ENCODE data around the gene FMN1. TPM values are rescaled to one million over a fixed set of nuclear protein-coding genes. Genes with fewer than 3 reads are reported as not detected.

FMN1 gene
- total RNA-seq, 4 donors from 2014 or later = 32.6 to 102 (median 63.0) TPM

DNA sequence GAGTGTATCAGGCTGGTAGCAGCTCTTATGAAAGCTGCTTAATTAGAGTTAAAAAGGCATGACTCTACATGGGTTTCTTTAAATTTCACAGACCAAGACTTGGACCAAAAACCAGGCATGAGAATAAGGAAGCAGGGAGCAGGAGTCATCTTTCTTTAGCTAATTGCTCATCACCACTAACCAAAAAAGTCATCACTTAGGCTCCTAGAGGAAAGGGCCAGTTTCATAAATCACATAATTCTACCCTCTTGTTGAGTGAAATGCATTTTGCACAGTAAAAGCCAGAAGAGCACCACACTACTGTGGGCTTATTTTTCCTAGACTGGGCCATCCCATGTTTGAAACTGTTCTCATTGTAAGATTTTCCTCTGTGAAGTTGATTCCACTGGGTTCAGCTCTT lies 301.1 kb downstream of the FMN1 start:
- H3K36me3 ChIP-seq = peaks cover 0 to 9% (median 3%) of the 10 kb centered on the region in 4 donors
- in situ Hi-C loops (cut with MboI; ENCODE audit: low pct_ligation_motif_present in 1 of 4, low pct_unique_long_range_greater_than_20kb in 1 of 4, low sequenced_read_pairs in 3 of 4) = no loop called here
- H3K4me3 ChIP-seq = no peak overlapping the region
- H3K4me1 ChIP-seq = no peaks in the 10 kb centered on the region
- no peak for DNase-seq
- no peaks in the 10 kb centered on the region for H3K27me3 ChIP-seq
- H3K9me3 ChIP-seq = peaks cover 0 to 4% of the 10 kb centered on the region in 2 donors
- TF ChIP-seq POLR2A (IDR thresholded peaks at IDR 0.05) (no peak), EP300 (IDR thresholded peaks at IDR 0.05; ENCODE audit: low read depth) (no peak), POLR2AphosphoS5 (IDR thresholded peaks at IDR 0.05) (no peak)
- TF ChIP-seq, protein P1, sequence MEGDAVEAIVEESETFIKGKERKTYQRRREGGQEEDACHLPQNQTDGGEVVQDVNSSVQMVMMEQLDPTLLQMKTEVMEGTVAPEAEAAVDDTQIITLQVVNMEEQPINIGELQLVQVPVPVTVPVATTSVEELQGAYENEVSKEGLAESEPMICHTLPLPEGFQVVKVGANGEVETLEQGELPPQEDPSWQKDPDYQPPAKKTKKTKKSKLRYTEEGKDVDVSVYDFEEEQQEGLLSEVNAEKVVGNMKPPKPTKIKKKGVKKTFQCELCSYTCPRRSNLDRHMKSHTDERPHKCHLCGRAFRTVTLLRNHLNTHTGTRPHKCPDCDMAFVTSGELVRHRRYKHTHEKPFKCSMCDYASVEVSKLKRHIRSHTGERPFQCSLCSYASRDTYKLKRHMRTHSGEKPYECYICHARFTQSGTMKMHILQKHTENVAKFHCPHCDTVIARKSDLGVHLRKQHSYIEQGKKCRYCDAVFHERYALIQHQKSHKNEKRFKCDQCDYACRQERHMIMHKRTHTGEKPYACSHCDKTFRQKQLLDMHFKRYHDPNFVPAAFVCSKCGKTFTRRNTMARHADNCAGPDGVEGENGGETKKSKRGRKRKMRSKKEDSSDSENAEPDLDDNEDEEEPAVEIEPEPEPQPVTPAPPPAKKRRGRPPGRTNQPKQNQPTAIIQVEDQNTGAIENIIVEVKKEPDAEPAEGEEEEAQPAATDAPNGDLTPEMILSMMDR (IDR thresholded peaks at IDR 0.05) = no peak
- H3K27ac ChIP-seq = no peak overlapping the region
- intact Hi-C loops (cut with DNase I; ENCODE audit: low total_unique reads) = no loop called here

DNA sequence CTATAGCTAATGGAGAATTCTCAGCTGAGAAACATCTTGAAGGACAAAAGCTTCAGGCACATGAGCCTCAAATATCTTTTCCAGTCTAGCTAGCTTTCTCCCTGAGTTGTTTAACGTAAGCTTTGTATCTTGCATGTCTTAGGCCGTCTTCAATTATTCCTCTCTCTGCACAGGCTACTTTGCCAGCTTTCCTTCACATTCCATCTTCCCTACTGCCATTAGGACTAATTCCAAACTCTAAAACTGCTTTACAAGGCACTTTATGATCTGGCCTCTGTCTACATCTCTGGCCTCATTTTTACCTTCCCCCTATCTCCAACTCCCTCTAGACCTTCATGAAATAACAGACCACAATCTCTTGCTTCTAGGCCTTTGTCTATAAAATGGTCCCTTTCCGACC lies 305.3 kb downstream of the FMN1 start:
- in situ Hi-C loops (cut with MboI; ENCODE audit: low pct_ligation_motif_present in 1 of 4, low pct_unique_long_range_greater_than_20kb in 1 of 4, low sequenced_read_pairs in 3 of 4) = no loop called here
- Histone ChIP-seq H3K27me3 (no peaks in the 10 kb centered on the region), H3K4me3 (no peak overlapping the region), H3K4me1 (peaks cover 0 to 15% (median 2%) of the 10 kb centered on the region in 4 donors), H3K36me3 (peaks cover 0 to 9% (median 3%) of the 10 kb centered on the region in 4 donors), H3K9me3 (peaks cover 0 to 4% of the 10 kb centered on the region in 2 donors), H3K27ac (peak overlapping the region in 2 of 4 donors; percentile 20 to 25)
- no peak for TF ChIP-seq POLR2AphosphoS5 (IDR thresholded peaks at IDR 0.05)
- TF ChIP-seq POLR2A (IDR thresholded peaks at IDR 0.05) = no peak
- TF ChIP-seq EP300 (IDR thresholded peaks at IDR 0.05; ENCODE audit: low read depth) = no peak
- TF ChIP-seq, protein P1 (IDR thresholded peaks at IDR 0.05) = no peak
- intact Hi-C loops (cut with DNase I; ENCODE audit: low total_unique reads) = no loop called here
- DNase-seq = no peak
- 59 to 85% methylated on average over 3 of the region's 3 CpGs for WGBS, 2 donors (ENCODE audit: low coverage in 1 of 2)

DNA sequence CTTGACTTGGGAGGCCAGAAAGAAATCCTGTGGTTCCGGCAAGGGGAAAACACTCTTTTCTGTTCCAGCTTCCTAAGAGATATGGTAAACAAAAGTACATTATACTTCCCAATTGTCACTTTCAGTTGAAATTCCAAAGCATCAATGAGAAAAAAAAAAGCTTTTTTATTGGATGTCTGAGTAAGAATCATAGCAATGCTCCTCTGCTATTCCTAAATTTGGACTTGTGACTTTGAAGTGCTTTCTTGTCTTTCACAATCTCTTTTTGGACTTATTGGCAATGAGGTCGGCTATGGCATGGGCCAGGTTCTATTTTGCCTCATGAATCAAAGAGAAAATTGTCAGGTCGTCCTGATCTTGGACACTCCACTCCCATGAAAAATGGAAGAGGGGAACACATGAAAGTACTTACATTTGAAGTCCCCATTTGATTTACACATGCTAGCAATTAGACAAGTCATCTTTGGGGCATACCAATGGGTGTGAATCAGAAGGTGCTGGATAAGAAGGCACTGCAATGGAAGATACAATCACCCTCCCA lies 306.2 kb downstream of the FMN1 start:
- no peak for TF ChIP-seq EP300 (IDR thresholded peaks at IDR 0.05; ENCODE audit: low read depth)
- no peak for TF ChIP-seq POLR2AphosphoS5 (IDR thresholded peaks at IDR 0.05)
- TF ChIP-seq POLR2A (IDR thresholded peaks at IDR 0.05) = no peak
- TF ChIP-seq, protein P1 (IDR thresholded peaks at IDR 0.05) = no peak
- peaks cover 0 to 9% (median 3%) of the 10 kb centered on the region in 4 donors for H3K36me3 ChIP-seq
- H3K9me3 ChIP-seq = peaks cover 0 to 4% of the 10 kb centered on the region in 2 donors
- H3K4me3 ChIP-seq = no peak overlapping the region
- intact Hi-C loops (cut with DNase I; ENCODE audit: low total_unique reads) (no loop called here), in situ Hi-C loops (cut with MboI; ENCODE audit: low pct_ligation_motif_present in 1 of 4, low pct_unique_long_range_greater_than_20kb in 1 of 4, low sequenced_read_pairs in 3 of 4) (no loop called here)
- H3K27ac ChIP-seq = peak overlapping the region in 2 of 4 donors; percentile 20 to 27
- 83 to 90% methylated on average over 2 to 3 of the region's 3 CpGs for WGBS, 2 donors (ENCODE audit: low coverage in 1 of 2)
- no peaks in the 10 kb centered on the region for H3K27me3 ChIP-seq
- DNase-seq = no peak
- H3K4me1 ChIP-seq = peaks cover 0 to 15% (median 3%) of the 10 kb centered on the region in 4 donors

DNA sequence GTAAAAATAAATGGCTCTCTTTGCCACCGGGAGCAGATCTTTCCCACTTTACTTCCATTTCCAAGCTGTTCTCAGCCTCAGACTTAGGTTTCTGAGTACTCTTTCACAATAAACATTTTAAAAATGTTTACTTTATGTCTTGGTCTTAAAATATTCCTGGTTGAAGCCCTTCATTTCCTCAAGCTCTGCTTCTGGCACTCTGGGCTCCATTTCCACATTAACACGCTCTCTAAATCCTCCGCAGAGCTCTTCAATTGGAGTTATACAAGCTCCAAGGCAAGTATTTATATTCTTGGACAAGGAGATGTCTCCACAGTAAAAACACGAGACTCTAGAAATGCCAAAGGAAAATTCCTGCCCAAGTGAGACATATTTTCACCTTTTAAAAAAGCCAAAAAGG lies 307.4 kb downstream of the FMN1 start:
- Histone ChIP-seq H3K27ac (peak overlapping the region; percentile 6 to 53 (median 33)), H3K9me3 (peaks cover 0 to 3% of the 10 kb centered on the region in 2 donors), H3K27me3 (no peaks in the 10 kb centered on the region), H3K36me3 (peaks cover 0 to 9% (median 0%) of the 10 kb centered on the region in 4 donors), H3K4me3 (no peak overlapping the region), H3K4me1 (peaks cover 5 to 25% (median 14%) of the 10 kb centered on the region in 4 donors)
- intact Hi-C loops (cut with DNase I; ENCODE audit: low total_unique reads) = no loop called here
- in situ Hi-C loops (cut with MboI; ENCODE audit: low pct_ligation_motif_present in 1 of 4, low pct_unique_long_range_greater_than_20kb in 1 of 4, low sequenced_read_pairs in 3 of 4) = no loop called here
- 71 to 82% methylated on average over 3 to 4 of the region's 4 CpGs for WGBS, 2 donors (ENCODE audit: low coverage in 1 of 2)
- TF ChIP-seq EP300 (IDR thresholded peaks at IDR 0.05; ENCODE audit: low read depth) (no peak), POLR2AphosphoS5 (IDR thresholded peaks at IDR 0.05) (peak in 1 of 3 donors; percentile 10)
- DNase-seq = no peak

Data from transverse colon (tissue), 4 donors.